ENCODE results near the gene TREML2.
"Not testable (repeated sequence)": the region's sequence is repeated elsewhere in the genome, so short reads cannot be mapped to it uniquely, and the experiment has no call there.

Gene TREML2

DNA sequence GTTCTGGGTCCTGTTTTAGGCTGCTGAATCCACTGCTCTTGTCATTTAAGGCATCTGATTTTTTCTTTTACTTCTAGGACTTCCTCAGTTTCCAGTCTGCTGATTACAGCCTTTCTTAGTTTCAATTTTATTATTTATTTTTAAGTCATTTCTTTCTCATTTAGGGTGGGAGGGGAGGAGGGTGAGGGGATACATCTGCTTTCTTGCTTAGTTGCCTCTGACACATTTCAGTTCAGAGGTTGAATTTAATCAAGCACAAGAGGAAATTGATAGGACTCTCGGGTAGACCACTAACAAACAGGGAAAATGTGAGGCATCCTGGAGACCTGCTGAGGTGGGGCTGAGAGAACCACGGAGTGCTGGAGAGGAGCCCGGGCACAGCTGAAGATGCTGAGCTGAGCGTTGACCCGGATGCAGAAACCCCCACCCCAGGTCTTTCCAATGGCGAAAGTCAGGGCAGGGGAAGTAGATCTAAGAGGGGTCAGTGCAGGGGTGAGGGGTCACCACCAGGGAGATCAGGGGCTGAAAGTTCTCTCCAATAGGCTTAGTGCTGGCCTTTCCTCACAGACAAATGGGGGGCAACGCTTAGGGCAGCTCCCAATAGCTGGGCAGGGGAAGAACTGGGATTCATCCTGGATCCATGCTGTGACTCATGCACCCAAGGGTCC is 7.6 kb upstream of the TREML2 start:
- no peak for DNase-seq (ENCODE audit: low read depth in 2 of 2)

DNA sequence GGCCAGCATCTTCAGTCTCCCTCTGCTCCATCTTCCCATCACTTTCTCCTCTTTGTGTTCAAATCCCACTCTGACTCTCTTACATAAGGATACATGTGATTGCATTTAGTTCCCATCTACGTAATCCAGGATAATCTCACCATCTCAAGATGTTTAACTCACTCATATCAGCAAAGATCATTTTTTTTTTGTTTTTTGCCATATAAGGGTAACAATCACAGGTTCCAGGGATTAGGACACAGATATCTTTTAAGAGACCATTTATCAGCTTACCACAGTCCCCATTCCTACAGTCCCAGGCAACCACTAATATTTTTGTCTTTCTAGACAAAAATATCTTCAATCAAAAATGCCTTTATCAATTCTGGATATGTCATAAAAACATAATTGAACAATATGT is 3.2 kb upstream of the TREML2 start:
- no peak for DNase-seq (ENCODE audit: low read depth in 2 of 2)

DNA sequence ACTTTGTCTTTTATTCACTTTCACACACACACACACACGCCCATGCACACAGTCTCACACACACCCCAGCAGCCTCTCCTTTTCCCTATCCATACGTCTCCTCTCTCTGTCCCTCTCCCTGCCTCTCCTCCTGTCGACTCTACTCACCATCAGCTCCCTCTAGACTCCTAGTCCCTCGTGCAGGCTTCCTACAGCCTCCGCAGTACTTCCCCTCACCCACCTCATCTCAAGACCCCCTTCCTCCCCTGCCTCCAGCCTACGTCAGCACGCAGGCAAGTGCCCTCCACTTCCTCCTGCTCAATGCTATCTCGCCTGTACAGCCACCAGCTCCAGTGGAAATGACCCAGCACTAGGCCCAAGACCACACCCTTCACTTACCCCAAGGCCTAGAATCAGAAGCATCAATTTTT is 820 bp upstream of the TREML2 start:
- no peak for DNase-seq (ENCODE audit: low read depth in 2 of 2)

- DNase-seq (ENCODE audit: low read depth in 2 of 2): no peak
Observed at GRCh38 chr6:41200296-41200900, 551 bp downstream of the TREML2 start.

GRCh38 chr6:41199552-41200246 is 1.2 kb downstream of the TREML2 start:
- no peak for DNase-seq (ENCODE audit: low read depth in 2 of 2)

DNA sequence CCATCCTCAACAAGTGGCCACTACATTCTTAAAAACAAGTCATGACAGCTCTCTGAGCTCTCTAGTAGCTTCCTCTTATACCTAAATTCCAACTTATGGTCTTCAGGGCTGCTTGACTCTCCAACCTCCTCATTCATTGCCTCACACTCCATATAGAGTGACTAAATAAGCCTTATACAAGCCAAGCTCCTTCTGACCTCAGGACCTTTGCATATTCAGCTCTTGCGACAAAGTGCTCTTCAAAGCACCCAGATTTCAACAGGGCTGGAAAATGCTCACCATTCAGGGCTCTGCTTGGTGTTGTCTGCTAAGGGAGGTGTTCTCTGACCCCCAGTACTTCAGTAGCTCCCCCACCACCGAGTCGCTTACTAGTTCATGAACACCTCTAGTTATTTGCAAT is 3.7 kb downstream of the TREML2 start:
- no peak for DNase-seq (ENCODE audit: low read depth in 2 of 2)

DNA sequence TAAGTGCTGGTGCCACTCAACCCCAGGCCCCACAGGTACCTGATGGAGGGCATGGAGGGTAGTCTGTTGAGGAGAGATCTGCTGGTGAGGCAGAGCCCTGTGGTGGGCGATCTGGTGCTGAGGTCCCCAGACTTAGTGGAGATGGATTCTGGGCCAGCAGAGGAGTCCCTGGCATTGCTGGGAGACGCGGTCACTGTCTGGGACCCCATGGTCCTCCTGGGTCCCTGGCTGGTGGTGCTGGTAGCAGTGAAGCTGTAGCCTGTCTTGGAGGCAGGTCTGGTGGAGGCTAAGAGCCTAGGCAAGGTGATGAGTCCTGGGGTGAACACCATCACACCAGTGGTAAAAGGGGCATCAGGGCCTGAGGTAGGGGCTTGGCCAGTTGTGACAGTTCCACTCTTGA is 6.6 kb downstream of the TREML2 start:
- DNase-seq (ENCODE audit: low read depth in 2 of 2): no peak

- DNase-seq (ENCODE audit: low read depth in 2 of 2): no peak
Observed at GRCh38 chr6:41193884-41194283, 7.1 kb downstream of the TREML2 start.

GRCh38 chr6:41193171-41193734 is 7.7 kb downstream of the TREML2 start:
- DNase-seq (ENCODE audit: low read depth in 2 of 2): no peak

- DNase-seq (ENCODE audit: low read depth in 2 of 2): peak in 1 of 2 donors; percentile 21
Observed at GRCh38 chr6:41191569-41191968, 9.4 kb downstream of the TREML2 start.

DNA sequence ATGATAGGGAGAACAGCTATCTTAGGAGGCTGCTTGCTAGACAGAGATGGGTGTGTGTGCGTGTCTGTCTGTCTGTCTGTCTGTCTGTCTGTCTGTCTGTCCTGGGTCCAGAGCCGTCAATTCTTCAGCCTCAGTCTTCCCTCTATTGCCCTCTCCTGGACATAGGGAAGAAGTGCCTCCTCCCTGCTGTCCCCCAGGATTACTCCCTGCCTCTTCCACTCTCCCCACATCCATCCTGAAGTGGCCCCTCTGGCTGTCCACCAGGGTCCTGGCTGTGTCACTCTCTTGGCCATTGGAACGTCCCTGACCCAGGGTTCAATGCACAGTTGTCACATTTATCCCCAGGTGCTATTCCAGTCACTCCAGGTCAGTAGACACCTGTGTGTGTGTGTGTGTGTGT is 10.2 kb downstream of the TREML2 start:
- DNase-seq (ENCODE audit: low read depth in 2 of 2): no peak

DNA sequence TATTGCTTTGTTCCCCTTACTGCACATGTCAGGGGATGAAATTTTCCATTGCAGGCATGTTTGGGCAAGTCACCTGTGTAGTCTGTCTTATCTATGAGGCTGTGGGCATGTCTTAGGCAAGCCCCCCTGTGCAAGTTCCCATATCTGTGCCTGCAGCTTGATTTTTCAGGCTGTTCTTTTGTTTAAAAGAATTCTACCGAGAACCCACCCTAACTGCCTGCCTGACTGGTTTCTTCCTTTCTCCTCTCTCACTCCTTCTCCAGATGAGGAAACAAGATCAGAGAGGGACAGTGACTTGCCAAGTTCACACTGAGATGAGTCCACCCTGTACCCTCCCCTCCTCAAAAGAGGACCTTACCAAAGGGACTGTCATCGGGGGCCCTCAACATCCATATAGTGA is 11.0 kb downstream of the TREML2 start:
- DNase-seq (ENCODE audit: low read depth in 2 of 2): no peak

- DNase-seq (ENCODE audit: low read depth in 2 of 2): not testable (repeated sequence)
Observed at GRCh38 chr6:41189046-41189445, 11.9 kb downstream of the TREML2 start.

DNA sequence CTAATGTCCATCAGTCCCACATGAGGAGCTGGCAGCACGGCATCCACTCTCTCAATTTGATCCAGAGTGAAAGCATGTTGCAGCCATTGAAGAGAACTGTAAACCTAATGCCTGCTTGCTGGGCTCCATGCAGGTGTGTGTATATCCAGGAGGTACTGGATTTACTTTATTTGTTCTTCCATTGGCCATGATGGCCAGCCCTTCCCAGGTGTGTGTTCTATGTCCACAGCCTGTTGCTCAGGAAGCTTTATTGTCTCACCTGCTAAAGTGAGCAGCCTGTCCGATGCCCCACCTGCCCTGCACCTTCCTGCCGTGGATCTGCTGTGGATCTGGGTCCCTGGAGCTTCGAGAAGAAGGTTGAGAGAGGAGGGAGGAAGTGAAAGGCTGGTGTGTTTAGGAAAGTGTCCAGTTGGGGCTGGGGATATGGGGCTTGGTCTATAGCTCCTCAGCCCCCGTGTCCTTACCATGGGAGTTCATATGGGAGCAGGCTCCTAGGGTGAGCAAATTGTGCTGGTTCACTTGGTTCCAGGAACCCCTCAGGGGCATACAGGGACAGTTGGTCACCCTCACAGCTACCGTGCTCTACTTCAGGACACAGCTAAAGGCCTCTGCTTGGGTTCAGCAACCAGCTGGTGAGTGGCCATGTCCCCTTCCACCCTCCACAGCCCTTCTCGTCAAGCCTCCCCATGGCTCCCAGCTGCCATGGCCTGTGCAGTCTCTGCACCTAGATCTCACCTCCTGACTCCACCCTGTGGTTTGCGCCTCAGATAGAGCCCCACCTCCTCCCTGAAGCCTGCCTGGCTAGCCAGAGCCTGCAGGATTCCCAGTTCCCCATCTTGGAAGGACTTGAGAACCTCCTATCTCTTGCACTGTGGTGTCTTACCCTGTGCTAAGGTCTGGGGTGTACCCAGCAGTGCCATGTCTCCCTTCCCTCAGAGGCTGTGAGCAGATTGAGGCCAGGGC is 12.7 kb downstream of the TREML2 start:
- DNase-seq (ENCODE audit: low read depth in 2 of 2): no peak

DNA sequence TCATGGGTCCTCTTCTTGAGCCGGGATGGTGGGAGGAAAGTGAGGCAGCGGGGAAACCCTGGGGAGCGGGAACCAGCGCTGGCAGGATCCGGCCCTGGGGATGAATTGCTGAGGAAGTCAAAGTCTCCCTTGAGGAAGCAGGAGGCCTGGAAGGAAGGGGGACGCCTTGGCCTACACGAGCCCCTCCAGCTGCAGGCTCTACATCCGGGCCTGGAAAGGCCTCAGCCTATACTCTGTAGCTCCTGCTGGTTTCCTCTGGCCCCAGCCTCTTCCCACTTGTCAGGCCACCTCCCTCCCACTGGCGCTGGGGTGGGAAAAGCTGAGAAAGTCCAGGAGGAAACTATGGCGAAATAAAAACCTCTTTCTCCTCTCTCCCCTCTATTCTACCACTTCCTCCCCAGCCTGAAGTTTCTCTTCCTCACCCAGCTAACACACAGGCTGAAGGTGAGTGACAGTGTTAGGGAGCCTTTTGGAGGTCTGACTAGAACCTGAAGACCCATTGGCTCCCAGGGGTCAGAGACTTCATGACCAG is 14.9 kb downstream of the TREML2 start:
- DNase-seq (ENCODE audit: low read depth in 2 of 2): no peak

DNA sequence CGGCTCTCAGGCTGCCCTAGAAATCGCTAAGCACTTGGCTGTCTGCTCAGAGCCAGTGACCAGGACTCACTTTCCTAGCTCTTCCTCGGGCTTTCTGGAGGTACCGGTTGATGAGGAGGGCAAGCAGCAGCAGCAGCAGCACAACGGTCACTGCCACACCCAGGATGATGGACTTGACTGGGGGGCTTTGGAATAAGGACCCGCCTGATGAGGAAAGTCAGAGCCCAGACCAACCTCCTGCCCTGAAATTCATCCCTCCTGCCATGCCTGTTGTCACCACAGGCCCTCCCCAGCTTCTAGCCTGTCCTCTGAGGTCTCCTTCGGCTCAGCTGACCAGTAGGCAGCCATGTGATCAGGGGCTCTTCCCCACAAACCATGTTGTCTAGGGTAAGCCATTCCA is 16.2 kb downstream of the TREML2 start:
- DNase-seq (ENCODE audit: low read depth in 2 of 2): no peak

DNA sequence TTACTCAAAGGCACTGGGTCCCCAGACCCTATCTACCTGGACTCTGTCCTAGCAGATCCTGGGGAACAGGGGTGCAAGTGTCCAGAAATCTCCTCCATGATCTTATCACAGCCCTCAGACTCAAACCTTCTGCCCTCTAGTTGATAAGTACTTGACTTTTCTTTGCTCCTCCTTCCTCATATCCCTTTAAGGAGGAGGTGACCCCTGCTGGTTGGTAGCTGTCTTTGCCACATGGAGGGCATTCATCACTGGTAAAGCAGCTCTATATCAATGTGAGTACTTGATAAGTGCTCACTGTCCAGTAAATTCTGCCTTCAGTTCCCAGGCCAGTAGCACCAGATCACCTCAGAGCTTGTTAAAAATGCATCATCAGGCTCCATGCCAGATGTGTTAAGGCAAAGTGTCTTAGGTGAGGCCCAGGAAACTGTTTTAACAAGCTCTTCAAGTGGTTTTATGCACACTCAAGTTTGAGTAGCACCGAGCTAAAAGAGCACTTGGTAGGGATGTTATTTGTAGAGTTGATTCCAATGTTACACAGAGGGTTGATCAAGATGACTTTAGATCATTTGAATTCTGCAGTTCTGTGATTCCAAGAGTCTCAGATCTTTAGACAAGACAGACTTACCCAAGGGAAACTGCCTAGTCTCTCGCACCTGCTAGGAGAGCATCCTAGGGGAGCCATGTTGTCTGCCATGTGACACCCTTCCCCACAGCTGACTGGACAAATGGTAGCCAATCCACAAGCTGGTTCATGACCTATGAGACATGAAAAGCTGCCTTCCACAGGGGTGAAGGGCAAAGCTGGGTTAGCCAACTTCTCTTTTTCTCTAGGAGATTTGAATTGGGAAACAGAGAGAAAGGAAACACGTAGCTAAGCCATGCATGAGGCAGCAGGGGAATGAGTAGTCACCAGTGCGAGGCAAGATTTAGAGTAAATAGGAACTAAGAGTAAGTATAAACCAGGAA is 18.6 kb downstream of the TREML2 start:
- no peak for DNase-seq (ENCODE audit: low read depth in 2 of 2)

DNA sequence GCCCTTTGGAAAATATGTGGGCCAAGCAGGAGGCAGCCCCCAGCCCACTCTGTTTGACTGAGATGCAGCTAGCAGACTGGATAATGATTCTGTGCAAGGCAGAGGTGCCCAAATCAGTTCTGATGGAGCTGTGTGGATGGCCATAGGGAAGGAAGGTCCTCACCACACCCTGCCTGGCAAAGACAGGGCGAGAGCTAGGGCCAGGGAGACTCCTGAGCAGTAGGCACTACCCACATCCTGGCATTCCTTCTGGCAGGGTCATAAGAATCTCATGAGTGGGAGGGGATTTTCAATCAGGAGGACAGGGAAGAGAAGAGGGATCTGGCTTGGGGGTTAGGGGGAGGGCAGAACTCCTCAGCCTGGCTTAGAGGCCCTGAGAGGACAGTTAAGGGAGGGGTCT is 19.4 kb downstream of the TREML2 start:
- no peak for DNase-seq (ENCODE audit: low read depth in 2 of 2)

DNA sequence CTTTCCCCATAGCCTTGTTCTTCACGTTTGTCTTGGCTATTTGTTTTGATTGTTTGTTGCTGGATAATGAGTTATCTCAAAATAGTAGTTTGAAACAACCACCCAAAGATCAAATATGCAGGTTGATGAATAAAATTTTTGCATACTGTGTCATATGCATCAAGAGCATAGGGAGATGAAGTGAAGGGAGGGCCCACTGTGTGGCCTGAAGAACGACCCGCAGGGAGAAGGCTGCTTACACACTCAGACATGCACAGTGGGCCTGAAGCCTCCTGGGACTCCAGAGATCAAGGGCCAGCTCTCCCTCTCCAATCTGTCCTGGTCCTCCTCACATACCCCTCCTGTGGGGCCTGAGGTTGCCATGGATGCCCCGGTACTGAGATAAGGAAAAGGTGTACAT is 21.8 kb downstream of the TREML2 start:
- no peak for DNase-seq (ENCODE audit: low read depth in 2 of 2)

DNA sequence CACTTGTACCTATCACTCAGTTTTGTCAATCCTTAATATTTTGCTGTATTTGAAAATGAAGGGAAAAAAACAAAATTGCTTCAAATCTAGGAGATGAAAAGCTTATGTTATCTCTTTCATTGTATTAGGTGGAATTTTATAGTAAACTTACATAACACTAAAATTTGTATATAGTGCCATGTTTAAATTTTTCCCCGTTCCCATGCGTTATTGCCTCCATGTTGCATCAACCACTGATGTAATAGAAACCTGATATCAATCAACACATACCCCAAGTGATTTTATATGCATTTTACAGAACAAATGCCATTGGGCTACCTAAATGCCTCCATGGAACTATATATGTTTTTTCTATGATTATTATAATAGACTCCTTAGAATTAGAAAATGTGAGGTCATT is 23.3 kb downstream of the TREML2 start:
- no peak for DNase-seq (ENCODE audit: low read depth in 2 of 2)

Data from stimulated activated CD4-positive, alpha-beta T cell treated with anti-CD3 and anti-CD28 coated beads, Interleukin-1b, Interleukin-23, amount 100 ng/mL, for 1 hour (primary cell).